ENCODE results near the gene CAND2. TPM values are rescaled to one million over a fixed set of nuclear protein-coding genes. Genes with fewer than 3 reads are reported as not detected.
"Not testable (repeated sequence)": the region's sequence is repeated elsewhere in the genome, so short reads cannot be mapped to it uniquely, and the experiment has no call there.

CAND2 gene
- total RNA-seq, 1 experiment from 2014 or later = 2.1 TPM

GRCh38 chr3:12771236-12771635 is 25.2 kb upstream of the CAND2 start:
- no peak for DNase-seq (ENCODE audit: low read depth)

- no peak for DNase-seq (ENCODE audit: low read depth)
Measured at GRCh38 chr3:12772462-12772861, 24.0 kb upstream of the CAND2 start.

- DNase-seq (ENCODE audit: low read depth) = no peak
Measured at GRCh38 chr3:12773030-12773709, 23.3 kb upstream of the CAND2 start.

- no peak for DNase-seq (ENCODE audit: low read depth)
Measured at GRCh38 chr3:12773710-12774086, 22.8 kb upstream of the CAND2 start.

GRCh38 chr3:12774619-12775018 is 21.9 kb upstream of the CAND2 start:
- no peak for DNase-seq (ENCODE audit: low read depth)

- DNase-seq (ENCODE audit: low read depth) = no peak
Measured at GRCh38 chr3:12775226-12775625, 21.3 kb upstream of the CAND2 start.

GRCh38 chr3:12775970-12776369 is 20.5 kb upstream of the CAND2 start:
- not testable (repeated sequence) for DNase-seq (ENCODE audit: low read depth)

- no peak for DNase-seq (ENCODE audit: low read depth)
Measured at GRCh38 chr3:12777171-12777570, 19.3 kb upstream of the CAND2 start.

- no peak for DNase-seq (ENCODE audit: low read depth)
Measured at GRCh38 chr3:12780751-12781150, 15.7 kb upstream of the CAND2 start.

- DNase-seq (ENCODE audit: low read depth) = no peak
Measured at GRCh38 chr3:12782172-12782815, 14.2 kb upstream of the CAND2 start.

- no peak for DNase-seq (ENCODE audit: low read depth)
Measured at GRCh38 chr3:12785096-12785495, 11.4 kb upstream of the CAND2 start.

- peak; percentile 11 for DNase-seq (ENCODE audit: low read depth)
Measured at GRCh38 chr3:12787346-12787745, 9.1 kb upstream of the CAND2 start.

- not testable (repeated sequence) for DNase-seq (ENCODE audit: low read depth)
Measured at GRCh38 chr3:12787967-12788690, 8.4 kb upstream of the CAND2 start.

- DNase-seq (ENCODE audit: low read depth) = no peak
Measured at GRCh38 chr3:12791430-12791829, 5.0 kb upstream of the CAND2 start.

GRCh38 chr3:12793701-12794100 is 2.8 kb upstream of the CAND2 start:
- no peak for DNase-seq (ENCODE audit: low read depth)

- DNase-seq (ENCODE audit: low read depth) = no peak
Measured at GRCh38 chr3:12797124-12797891, 828 bp downstream of the CAND2 start.

GRCh38 chr3:12797892-12798558 is 1.5 kb downstream of the CAND2 start:
- no peak for DNase-seq (ENCODE audit: low read depth)

GRCh38 chr3:12798559-12799179 is 2.2 kb downstream of the CAND2 start:
- DNase-seq (ENCODE audit: low read depth) = no peak

- no peak for DNase-seq (ENCODE audit: low read depth)
Measured at GRCh38 chr3:12799525-12800440, 3.3 kb downstream of the CAND2 start.

GRCh38 chr3:12803371-12803770 is 6.9 kb downstream of the CAND2 start:
- DNase-seq (ENCODE audit: low read depth) = no peak

All from LHCN-M2 (cell line).